Vagina (tissue), 2 donors: ENCODE results near the gene CR1. TPM values are rescaled to one million over a fixed set of nuclear protein-coding genes. Genes with fewer than 3 reads are reported as not detected.
"Not testable (repeated sequence)": the region's sequence is repeated elsewhere in the genome, so short reads cannot be mapped to it uniquely, and the experiment has no call there.

ENCODE experiments used
- DNase-seq, 2 donors: peaks; one replicate each; pipeline ENCODE4 v3.0.0-alpha.2; 2017; ENCODE audit errors: extremely low spot score in 2 of 2
- H3K27ac ChIP-seq: fragments of 200-600 bp; sonication (generic); one replicate; pipeline ENCODE4 v1.5.1; 2019
- H3K27me3 ChIP-seq: fragments of 200-600 bp; sonication (generic); one replicate; pipeline ENCODE4 v1.5.1; 2019
- H3K36me3 ChIP-seq, 2 donors: fragments of 200-600 bp; sonication (generic); one replicate each; pipeline ENCODE4 v1.5.1; 2017 to 2019
- H3K4me1 ChIP-seq: fragments of 200-600 bp; sonication (generic); one replicate; pipeline ENCODE4 v1.5.1; 2019
- H3K4me3 ChIP-seq, 2 donors: fragments of 200-600 bp; sonication (generic); 1 replicate in 1 of 2; 2 replicates in 1 of 2; pipeline ENCODE4 v1.5.1; 2016 to 2019
- H3K9me3 ChIP-seq: fragments of 200-600 bp; sonication (generic); one replicate; pipeline ENCODE4 v1.5.1; 2019
- CTCF ChIP-seq, 3 experiments: fragments of 450-650 bp in 2 of 3; fragments of 200-600 bp in 1 of 3; sonication (generic) in 1 of 3; IDR thresholded peaks; one replicate each; pipeline ENCODE4 v1.5.1; 2017 to 2019; ENCODE audit warnings: antibody characterized with exemption in 3 of 3, mild to moderate bottlenecking in 2 of 3, moderate library complexity in 2 of 3
- POLR2A ChIP-seq, 2 donors: fragments of 450-650 bp; IDR thresholded peaks; one replicate each; pipeline ENCODE4 v1.6.1; 2017; ENCODE audit warnings: antibody characterized with exemption in 2 of 2, mild to moderate bottlenecking in 2 of 2, moderate library complexity in 2 of 2
- POLR2AphosphoS5 ChIP-seq, 2 donors: sonication (generic); formaldehyde crosslinking; IDR thresholded peaks; one replicate each; pipeline ENCODE4 v1.9.0; 2017; ENCODE audit warnings: antibody characterized with exemption in 2 of 2, mild to moderate bottlenecking in 2 of 2, low read depth in 1 of 2; ENCODE audit not compliant: insufficient read depth in 1 of 2
- intact Hi-C: fragments of 100-400 bp; cut with DNase I; formaldehyde crosslinking; loops from one replicate; pipeline ENCODE4 v1.15.1; 2023
- total RNA-seq: library from RNA; depleted of rRNA; stranded (reverse); fragments of >200 nt; gene quantifications from one replicate; pipeline ENCODE4 v1.2.3, GENCODE V29; 2016

Gene CR1
- total RNA-seq, 1 donor from 2014 or later, result 2.5 TPM

- DNase-seq, H3K4me3 ChIP-seq, H3K27ac ChIP-seq, H3K9me3 ChIP-seq, intact Hi-C loops, H3K27me3 ChIP-seq, H3K36me3 ChIP-seq, H3K4me1 ChIP-seq: not testable (repeated sequence)
Measured at GRCh38 chr1:207638487-207639145, 142.7 kb downstream of the CR1 start.

- H3K4me3 ChIP-seq, H3K36me3 ChIP-seq, H3K9me3 ChIP-seq, H3K27me3 ChIP-seq, DNase-seq, H3K27ac ChIP-seq, H3K4me1 ChIP-seq, intact Hi-C loops: not testable (repeated sequence)
Measured at GRCh38 chr1:207639362-207639761, 143.4 kb downstream of the CR1 start.

GRCh38 chr1:207644166-207644851, 148.4 kb downstream of the CR1 start:
- no peak for DNase-seq
- Histone ChIP-seq H3K9me3 (no peaks in the 10 kb centered on the region), H3K4me3 (peak overlapping the region; percentile 43 to 49), H3K36me3 (no peaks in the 10 kb centered on the region), H3K27ac (no peak overlapping the region), H3K27me3 (no peaks in the 10 kb centered on the region), H3K4me1 (peaks cover 13% of the 10 kb centered on the region)
- no peak for TF ChIP-seq POLR2A (IDR thresholded peaks at IDR 0.05)
- no peak for TF ChIP-seq POLR2AphosphoS5 (IDR thresholded peaks at IDR 0.05; ENCODE audit: insufficient read depth in 1 of 2, low read depth in 1 of 2)
- no peak for TF ChIP-seq CTCF (IDR thresholded peaks at IDR 0.05)
- intact Hi-C loops, result no loop called here

GRCh38 chr1:207644852-207645634, 149.1 kb downstream of the CR1 start, which contains the start of gene CR1L:
Gene CR1L (plus strand): TSS chr1:207645133. CDS start chr1:207645234, 101 bp downstream.
- H3K4me3 ChIP-seq, result peak within 1 kb of the TSS; percentile 43 to 49
- no peaks in the 10 kb centered on the region for H3K27me3 ChIP-seq
- no peak within 1 kb of the TSS for H3K27ac ChIP-seq
- TF ChIP-seq POLR2AphosphoS5 (IDR thresholded peaks at IDR 0.05; ENCODE audit: insufficient read depth in 1 of 2, low read depth in 1 of 2), result no peak
- no peak for TF ChIP-seq CTCF (IDR thresholded peaks at IDR 0.05)
- no peak for TF ChIP-seq POLR2A (IDR thresholded peaks at IDR 0.05)
- intact Hi-C loops, result no loop called here
- DNase-seq, result no peak
- peaks cover 13% of the 10 kb centered on the region for H3K4me1 ChIP-seq
- H3K36me3 ChIP-seq, result no peaks in the 10 kb centered on the region
- H3K9me3 ChIP-seq, result no peaks in the 10 kb centered on the region

GRCh38 chr1:207645635-207646081, 149.7 kb downstream of the CR1 start:
- peaks cover 13% of the 10 kb centered on the region for H3K4me1 ChIP-seq
- peak overlapping the region; percentile 43 to 49 for H3K4me3 ChIP-seq
- DNase-seq, result no peak
- no peaks in the 10 kb centered on the region for H3K9me3 ChIP-seq
- no peaks in the 10 kb centered on the region for H3K36me3 ChIP-seq
- TF ChIP-seq CTCF (IDR thresholded peaks at IDR 0.05) (no peak), POLR2AphosphoS5 (IDR thresholded peaks at IDR 0.05; ENCODE audit: insufficient read depth in 1 of 2, low read depth in 1 of 2) (no peak), POLR2A (IDR thresholded peaks at IDR 0.05) (no peak)
- no peak overlapping the region for H3K27ac ChIP-seq
- intact Hi-C loops, result no loop called here
- no peaks in the 10 kb centered on the region for H3K27me3 ChIP-seq
